ENCODE measurements around the gene NRG2.

NRG2 gene

GRCh38 chr5:139895647-139896046 lies 147.5 kb downstream of the NRG2 start:
- no peak for DNase-seq (ENCODE audit: low spot score)
- in situ Hi-C loops (cut with MboI; ENCODE audit: low pct_unique_long_range_greater_than_20kb, low sequenced_read_pairs, unreplicated experiment), result no loop called here

GRCh38 chr5:139895046-139895445 lies 148.1 kb downstream of the NRG2 start:
- in situ Hi-C loops (cut with MboI; ENCODE audit: low pct_unique_long_range_greater_than_20kb, low sequenced_read_pairs, unreplicated experiment), result no loop called here
- DNase-seq (ENCODE audit: low spot score), result no peak
- TF ChIP-seq, protein P1, sequence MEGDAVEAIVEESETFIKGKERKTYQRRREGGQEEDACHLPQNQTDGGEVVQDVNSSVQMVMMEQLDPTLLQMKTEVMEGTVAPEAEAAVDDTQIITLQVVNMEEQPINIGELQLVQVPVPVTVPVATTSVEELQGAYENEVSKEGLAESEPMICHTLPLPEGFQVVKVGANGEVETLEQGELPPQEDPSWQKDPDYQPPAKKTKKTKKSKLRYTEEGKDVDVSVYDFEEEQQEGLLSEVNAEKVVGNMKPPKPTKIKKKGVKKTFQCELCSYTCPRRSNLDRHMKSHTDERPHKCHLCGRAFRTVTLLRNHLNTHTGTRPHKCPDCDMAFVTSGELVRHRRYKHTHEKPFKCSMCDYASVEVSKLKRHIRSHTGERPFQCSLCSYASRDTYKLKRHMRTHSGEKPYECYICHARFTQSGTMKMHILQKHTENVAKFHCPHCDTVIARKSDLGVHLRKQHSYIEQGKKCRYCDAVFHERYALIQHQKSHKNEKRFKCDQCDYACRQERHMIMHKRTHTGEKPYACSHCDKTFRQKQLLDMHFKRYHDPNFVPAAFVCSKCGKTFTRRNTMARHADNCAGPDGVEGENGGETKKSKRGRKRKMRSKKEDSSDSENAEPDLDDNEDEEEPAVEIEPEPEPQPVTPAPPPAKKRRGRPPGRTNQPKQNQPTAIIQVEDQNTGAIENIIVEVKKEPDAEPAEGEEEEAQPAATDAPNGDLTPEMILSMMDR (IDR thresholded peaks at IDR 0.05; ENCODE audit: extremely low read depth, insufficient read depth, missing control alignments), result no peak

More at GRCh38 chr5:139895647-139896046, 147.5 kb downstream of the NRG2 start:
- TF ChIP-seq, protein P1 (IDR thresholded peaks at IDR 0.05; ENCODE audit: extremely low read depth, insufficient read depth, missing control alignments), result no peak

DNA sequence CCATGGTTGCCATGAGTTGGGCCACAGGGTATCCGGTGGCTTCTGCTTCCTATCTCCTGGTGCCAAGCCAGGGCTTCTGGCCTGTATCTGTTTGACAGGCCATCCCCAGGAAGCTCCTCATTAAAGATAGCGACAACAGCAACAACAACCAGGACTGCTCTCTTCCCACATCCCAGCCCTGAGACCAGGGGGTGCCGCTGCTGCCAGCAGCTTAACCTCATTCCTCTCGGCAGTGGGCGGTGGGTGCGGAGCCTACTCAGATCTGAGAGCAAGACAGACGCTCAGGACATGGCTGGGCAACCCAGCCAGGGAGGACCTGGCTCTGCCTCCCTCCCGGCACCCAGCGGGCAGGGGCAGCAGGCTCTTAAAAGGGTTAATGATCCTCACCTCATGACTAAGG lies 149.2 kb downstream of the NRG2 start:
- DNase-seq (ENCODE audit: low spot score), result no peak
- in situ Hi-C loops (cut with MboI; ENCODE audit: low pct_unique_long_range_greater_than_20kb, low sequenced_read_pairs, unreplicated experiment), result no loop called here
- TF ChIP-seq, protein P1 (IDR thresholded peaks at IDR 0.05; ENCODE audit: extremely low read depth, insufficient read depth, missing control alignments), result no peak

GRCh38 chr5:139889410-139889809 lies 153.7 kb downstream of the NRG2 start:
- in situ Hi-C loops (cut with MboI; ENCODE audit: low pct_unique_long_range_greater_than_20kb, low sequenced_read_pairs, unreplicated experiment), result no loop called here
- TF ChIP-seq, protein P1 (IDR thresholded peaks at IDR 0.05; ENCODE audit: extremely low read depth, insufficient read depth, missing control alignments), result no peak

GRCh38 chr5:139888370-139888769 lies 154.7 kb downstream of the NRG2 start:
- in situ Hi-C loops (cut with MboI; ENCODE audit: low pct_unique_long_range_greater_than_20kb, low sequenced_read_pairs, unreplicated experiment), result no loop called here
- TF ChIP-seq, protein P1 (IDR thresholded peaks at IDR 0.05; ENCODE audit: extremely low read depth, insufficient read depth, missing control alignments), result no peak
- DNase-seq (ENCODE audit: low spot score), result no peak

More at GRCh38 chr5:139889410-139889809, 153.7 kb downstream of the NRG2 start:
- no peak for DNase-seq (ENCODE audit: low spot score)

DNA sequence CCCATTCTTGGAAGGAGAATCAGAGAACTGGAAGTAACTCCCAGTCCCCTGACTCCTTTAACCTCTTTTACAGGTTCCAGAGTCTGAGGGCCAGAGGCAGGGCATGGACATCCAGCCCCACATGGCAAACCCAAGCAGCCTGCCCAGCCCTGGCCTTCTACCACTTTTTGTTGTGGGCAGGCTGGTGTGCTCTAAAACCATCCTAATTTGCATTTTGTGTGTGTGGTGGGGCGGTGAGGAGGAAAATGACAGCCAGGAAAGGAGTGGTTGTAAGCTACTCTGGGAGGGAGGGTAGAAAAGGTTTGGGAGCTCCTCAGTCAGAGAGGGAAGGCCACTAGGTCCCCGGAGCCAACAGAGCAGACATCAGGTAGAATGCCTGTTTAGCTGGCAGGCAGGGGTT lies 156.9 kb downstream of the NRG2 start:
- TF ChIP-seq, protein P1 (IDR thresholded peaks at IDR 0.05; ENCODE audit: extremely low read depth, insufficient read depth, missing control alignments), result no peak
- in situ Hi-C loops (cut with MboI; ENCODE audit: low pct_unique_long_range_greater_than_20kb, low sequenced_read_pairs, unreplicated experiment), result no loop called here

DNA sequence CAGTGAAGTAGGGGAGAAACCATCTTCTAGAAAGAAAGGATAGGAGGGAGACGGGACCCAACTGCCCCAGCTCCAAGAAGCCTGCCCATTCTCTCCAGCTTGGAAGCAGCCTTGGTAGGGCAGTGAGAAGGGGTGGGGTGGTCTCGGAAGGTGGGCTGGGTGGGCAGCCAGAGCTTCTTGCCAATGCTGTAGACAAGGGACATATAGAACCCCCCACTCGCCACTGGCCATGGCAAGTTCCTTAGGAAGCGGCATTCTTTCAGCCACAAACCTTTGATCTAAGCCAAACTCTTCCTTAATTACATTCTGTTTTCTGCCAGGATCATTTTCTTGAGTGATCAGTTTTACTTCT lies 157.3 kb downstream of the NRG2 start:
- in situ Hi-C loops (cut with MboI; ENCODE audit: low pct_unique_long_range_greater_than_20kb, low sequenced_read_pairs, unreplicated experiment), result no loop called here
- DNase-seq (ENCODE audit: low spot score), result no peak
- TF ChIP-seq, protein P1 (IDR thresholded peaks at IDR 0.05; ENCODE audit: extremely low read depth, insufficient read depth, missing control alignments), result no peak

More for the DNA sequence above, 156.9 kb downstream of the NRG2 start:
- DNase-seq (ENCODE audit: low spot score), result no peak
